Pancreas (tissue), 10 donors: ENCODE results near the gene ANP32A. TPM values are rescaled to one million over a fixed set of nuclear protein-coding genes. Genes with fewer than 3 reads are reported as not detected.

Experiments
- ATAC-seq, 4 donors: fragments of 200-7000 bp; cut with Tn5 transposase; one replicate each; pipeline versions ENCODE4 v1.8.0 to v1.9.1; 2020; ENCODE audit warnings: mild to moderate bottlenecking in 4 of 4, moderate library complexity in 4 of 4
- DNase-seq, 6 donors: peaks; one replicate each; pipeline ENCODE4 v3.0.0-alpha.2; 2020
- FAIRE-seq: peaks from 2 replicates; lab custom pipeline; 2012; peaks lifted over from hg19 to GRCh38; lab: Jason Lieb, UNC
- H3K27ac ChIP-seq, 4 donors: fragments of 200-600 bp; sonication (generic); 1 replicate in 3 of 4; 2 replicates in 1 of 4; pipeline versions ENCODE4 v1.5.0 to v1.8.0; 2020
- H3K27me3 ChIP-seq, 4 donors: fragments of 200-600 bp; one replicate each; pipeline ENCODE4 v1.8.0; 2021
- H3K36me3 ChIP-seq, 3 donors: fragments of 200-600 bp; sonication (generic) in 1 of 3; one replicate each; pipeline versions ENCODE4 v1.5.0 to v1.8.0; 2020 to 2021
- H3K4me1 ChIP-seq, 3 donors: fragments of 200-600 bp; one replicate each; pipeline ENCODE4 v1.8.0; 2021
- H3K4me3 ChIP-seq, 4 donors: fragments of 200-600 bp; sonication (generic) in 2 of 4; one replicate each; pipeline versions ENCODE4 v1.5.0 to v1.8.0; 2020 to 2021
- H3K9me3 ChIP-seq, 4 donors: fragments of 200-600 bp; one replicate each; pipeline ENCODE4 v1.8.0; 2021
- WGBS, 2 donors: extraction: QIAGEN DNeasy Blood & Tissue Kit; methylation state at CpG; one replicate each; pipeline ENCODE4 v1.1.7; 2013; 5-methylcytosine and 5-hydroxymethylcytosine counted together
- intact Hi-C, 3 donors: fragments of 100-400 bp; cut with DNase I; formaldehyde crosslinking; loops; one replicate each; pipeline versions ENCODE4 v1.11.1 to v1.14.2; 2022
- polyA plus RNA-seq, 2 donors: library from polyadenylated mRNA; stranded (reverse); fragments of 200-250 nt; gene quantifications; one replicate each; pipeline ENCODE4 v1.2.3, GENCODE V29; 2013
- total RNA-seq, 6 donors: library from RNA; stranded (reverse); fragmentation: NEBNext Ultra II Directional in 4 of 6; extraction: Animal tissue kit (Norgen Biotek cat#: 25700) in 4 of 6; gene quantifications; one replicate each; pipeline versions ENCODE4 v1.2.1 to v1.2.4, GENCODE V29; 2021 to 2023
- TF ChIP-seq, protein P1 (sequence below), 4 donors: fragments of 200-600 bp; sonication (generic) in 3 of 4; IDR thresholded peaks; one replicate each; pipeline versions ENCODE4 v1.5.0 to v1.8.0; 2021; ENCODE audit warnings: antibody characterized with exemption in 4 of 4
- donor health status: healthy with polysubstance abuse.
- donor health status: DM: no; HTN: no; CAD: no; lungs with moderate emphysema.
- donor health status: DM: no; HTN: no; CAD: no.
- donor health status: control.
- donor health status: control.
- donor health status: Bipolar disorder and iron deficiency.
- donor health status: DM: yes; HTN: yes; CAD: no.
- donor health status: DM: no; HTN: no; CAD: no.
- donor health status: DM: no; HTN: no; CAD: no.
- donor health status: DM: yes; HTN: yes; CAD: no.

Gene ANP32A
- total and polyA plus RNA-seq, 8 donors, result 26.0 to 64.3 (median 41.3) TPM

- DNase-seq (no peak), FAIRE-seq (no peak), ATAC-seq (no peak)
- Histone ChIP-seq H3K4me3 (no peak overlapping the region), H3K9me3 (no peaks in the 10 kb centered on the region), H3K4me1 (no peaks in the 10 kb centered on the region), H3K27me3 (no peaks in the 10 kb centered on the region), H3K27ac (no peak overlapping the region), H3K36me3 (no peaks in the 10 kb centered on the region)
- TF ChIP-seq, protein P1, sequence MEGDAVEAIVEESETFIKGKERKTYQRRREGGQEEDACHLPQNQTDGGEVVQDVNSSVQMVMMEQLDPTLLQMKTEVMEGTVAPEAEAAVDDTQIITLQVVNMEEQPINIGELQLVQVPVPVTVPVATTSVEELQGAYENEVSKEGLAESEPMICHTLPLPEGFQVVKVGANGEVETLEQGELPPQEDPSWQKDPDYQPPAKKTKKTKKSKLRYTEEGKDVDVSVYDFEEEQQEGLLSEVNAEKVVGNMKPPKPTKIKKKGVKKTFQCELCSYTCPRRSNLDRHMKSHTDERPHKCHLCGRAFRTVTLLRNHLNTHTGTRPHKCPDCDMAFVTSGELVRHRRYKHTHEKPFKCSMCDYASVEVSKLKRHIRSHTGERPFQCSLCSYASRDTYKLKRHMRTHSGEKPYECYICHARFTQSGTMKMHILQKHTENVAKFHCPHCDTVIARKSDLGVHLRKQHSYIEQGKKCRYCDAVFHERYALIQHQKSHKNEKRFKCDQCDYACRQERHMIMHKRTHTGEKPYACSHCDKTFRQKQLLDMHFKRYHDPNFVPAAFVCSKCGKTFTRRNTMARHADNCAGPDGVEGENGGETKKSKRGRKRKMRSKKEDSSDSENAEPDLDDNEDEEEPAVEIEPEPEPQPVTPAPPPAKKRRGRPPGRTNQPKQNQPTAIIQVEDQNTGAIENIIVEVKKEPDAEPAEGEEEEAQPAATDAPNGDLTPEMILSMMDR (IDR thresholded peaks at IDR 0.05), result no peak
- WGBS, 2 donors, result 82 to 95% methylated on average over 7 of the region's 7 CpGs
- intact Hi-C loops, result no loop called here
These were observed 31.8 kb upstream of the ANP32A start for GRCh38 chr15:68852461-68852860.

GRCh38 chr15:68851971-68852370, 31.3 kb upstream of the ANP32A start:
- TF ChIP-seq, protein P1 (IDR thresholded peaks at IDR 0.05), result no peak
- no peak overlapping the region for H3K27ac ChIP-seq
- H3K9me3 ChIP-seq, result no peaks in the 10 kb centered on the region
- H3K4me1 ChIP-seq, result no peaks in the 10 kb centered on the region
- H3K4me3 ChIP-seq, result no peak overlapping the region
- FAIRE-seq, result no peak
- no peak for ATAC-seq
- 86 to 90% methylated on average over 2 of the region's 2 CpGs for WGBS, 2 donors
- intact Hi-C loops, result no loop called here
- no peak for DNase-seq
- H3K27me3 ChIP-seq, result no peaks in the 10 kb centered on the region
- no peaks in the 10 kb centered on the region for H3K36me3 ChIP-seq

GRCh38 chr15:68849497-68849896, 28.8 kb upstream of the ANP32A start:
- 67 to 71% methylated on average over 2 of the region's 2 CpGs for WGBS, 2 donors
- Histone ChIP-seq H3K27ac (no peak overlapping the region), H3K9me3 (no peaks in the 10 kb centered on the region), H3K27me3 (peaks cover 0 to 13% (median 6%) of the 10 kb centered on the region in 4 donors), H3K36me3 (no peaks in the 10 kb centered on the region), H3K4me3 (no peak overlapping the region), H3K4me1 (no peaks in the 10 kb centered on the region)
- TF ChIP-seq, protein P1 (IDR thresholded peaks at IDR 0.05), result no peak
- no peak for DNase-seq
- FAIRE-seq, result no peak
- ATAC-seq, result no peak
- intact Hi-C loops, result no loop called here

- ATAC-seq (no peak), DNase-seq (no peak), FAIRE-seq (no peak)
- no peak overlapping the region for H3K4me3 ChIP-seq
- peaks cover 0 to 21% (median 9%) of the 10 kb centered on the region in 4 donors for H3K27me3 ChIP-seq
- H3K9me3 ChIP-seq, result no peaks in the 10 kb centered on the region
- intact Hi-C loops, result no loop called here
- 92 to 97% methylated on average over 3 of the region's 3 CpGs for WGBS, 2 donors
- TF ChIP-seq, protein P1 (IDR thresholded peaks at IDR 0.05), result no peak
- H3K36me3 ChIP-seq, result no peaks in the 10 kb centered on the region
- H3K27ac ChIP-seq, result no peak overlapping the region
- H3K4me1 ChIP-seq, result peaks cover 0 to 4% (median 0%) of the 10 kb centered on the region in 3 donors
These were observed 26.2 kb upstream of the ANP32A start for GRCh38 chr15:68846851-68847439.

GRCh38 chr15:68844856-68845550, 24.3 kb upstream of the ANP32A start:
- peaks cover 0 to 21% (median 9%) of the 10 kb centered on the region in 4 donors for H3K27me3 ChIP-seq
- TF ChIP-seq, protein P1 (IDR thresholded peaks at IDR 0.05), result no peak

More at GRCh38 chr15:68844856-68845550, 24.3 kb upstream of the ANP32A start:
- no peaks in the 10 kb centered on the region for H3K9me3 ChIP-seq
- no peak overlapping the region for H3K27ac ChIP-seq
- FAIRE-seq (no peak), ATAC-seq (no peak), DNase-seq (no peak)
- intact Hi-C loops, result no loop called here
- WGBS, 2 donors, result 52 to 77% methylated on average over 5 of the region's 5 CpGs
- H3K36me3 ChIP-seq, result no peaks in the 10 kb centered on the region
- H3K4me3 ChIP-seq, result no peak overlapping the region
- peaks cover 0 to 4% (median 0%) of the 10 kb centered on the region in 3 donors for H3K4me1 ChIP-seq
